ENCODE measurements around the gene ANO1. TPM values are rescaled to one million over a fixed set of nuclear protein-coding genes. Genes with fewer than 3 reads are reported as not detected.

ANO1 gene
- total RNA-seq, 2 experiments from 2014 or later, result not detected

GRCh38 chr11:70063121-70063520 is 15.0 kb upstream of the ANO1 start:
- Mint-ChIP-seq H3K4me1 (ENCODE audit: low read depth) (no peaks in the 10 kb centered on the region), H3K27me3 (peaks cover 12% of the 10 kb centered on the region), H3K9me3 (no peaks in the 10 kb centered on the region), H3K27ac (no peak overlapping the region), H3K4me3 (no peak overlapping the region), H3K36me3 (ENCODE audit: low read depth) (no peaks in the 10 kb centered on the region)
- Histone ChIP-seq H3K4me1 (ENCODE audit: insufficient read depth, low read length) (no peaks in the 10 kb centered on the region), H3K36me3 (ENCODE audit: insufficient read depth, low read length) (no peaks in the 10 kb centered on the region), H3K9me3 (ENCODE audit: control insufficient read depth in 1 of 2, insufficient read depth in 1 of 2, low read length in 2 of 2) (peaks cover 0 to 12% of the 10 kb centered on the region in 2 experiments), H3K4me3 (ENCODE audit: low read length) (no peak overlapping the region), H3K27ac (ENCODE audit: low read depth in 1 of 2, low read length in 2 of 2) (no peak overlapping the region), H3K27me3 (ENCODE audit: control insufficient read depth in 1 of 2, insufficient read depth in 2 of 2, low read length in 2 of 2) (peaks cover 5 to 11% of the 10 kb centered on the region in 2 experiments)
- CTCF ChIA-PET, result no interaction called here
- DNase-seq (no peak), ATAC-seq (ENCODE audit: poor library complexity) (no peak)
- POLR2A ChIA-PET, result no interaction called here
- intact Hi-C loops (cut with DNase I, micrococcal nuclease), result no loop called here
- TF ChIP-seq CTCF (IDR thresholded peaks at IDR 0.05), result no peak

GRCh38 chr11:70063555-70063954 is 14.6 kb upstream of the ANO1 start:
- no peaks in the 10 kb centered on the region for H3K36me3 ChIP-seq (ENCODE audit: insufficient read depth, low read length)
- H3K36me3 Mint-ChIP-seq (ENCODE audit: low read depth), result no peaks in the 10 kb centered on the region
- H3K4me3 Mint-ChIP-seq, result no peak overlapping the region
- peaks cover 16% of the 10 kb centered on the region for H3K27me3 Mint-ChIP-seq
- POLR2A ChIA-PET, result no interaction called here
- peaks cover 6 to 14% of the 10 kb centered on the region in 2 experiments for H3K27me3 ChIP-seq (ENCODE audit: control insufficient read depth in 1 of 2, insufficient read depth in 2 of 2, low read length in 2 of 2)
- no peaks in the 10 kb centered on the region for H3K9me3 Mint-ChIP-seq
- no peak for DNase-seq
- TF ChIP-seq CTCF (IDR thresholded peaks at IDR 0.05), result no peak
- no peak overlapping the region for H3K27ac Mint-ChIP-seq
- no peak for ATAC-seq (ENCODE audit: poor library complexity)
- H3K4me1 Mint-ChIP-seq (ENCODE audit: low read depth), result no peaks in the 10 kb centered on the region
- H3K4me3 ChIP-seq (ENCODE audit: low read length), result no peak overlapping the region
- CTCF ChIA-PET, result no interaction called here
- peaks cover 0 to 12% of the 10 kb centered on the region in 2 experiments for H3K9me3 ChIP-seq (ENCODE audit: control insufficient read depth in 1 of 2, insufficient read depth in 1 of 2, low read length in 2 of 2)
- H3K4me1 ChIP-seq (ENCODE audit: insufficient read depth, low read length), result no peaks in the 10 kb centered on the region
- intact Hi-C loops (cut with DNase I, micrococcal nuclease), result no loop called here
- H3K27ac ChIP-seq (ENCODE audit: low read depth in 1 of 2, low read length in 2 of 2), result no peak overlapping the region

- DNase-seq (peak in 1 of 14 experiments; percentile 11), ATAC-seq (ENCODE audit: poor library complexity) (no peak)
- Histone ChIP-seq H3K4me3 (ENCODE audit: low read length) (no peak overlapping the region), H3K4me1 (ENCODE audit: insufficient read depth, low read length) (no peaks in the 10 kb centered on the region), H3K9me3 (ENCODE audit: control insufficient read depth in 1 of 2, insufficient read depth in 1 of 2, low read length in 2 of 2) (peaks cover 0 to 12% of the 10 kb centered on the region in 2 experiments), H3K27me3 (ENCODE audit: control insufficient read depth in 1 of 2, insufficient read depth in 2 of 2, low read length in 2 of 2) (peaks cover 12 to 14% of the 10 kb centered on the region in 2 experiments), H3K36me3 (ENCODE audit: insufficient read depth, low read length) (no peaks in the 10 kb centered on the region), H3K27ac (ENCODE audit: low read depth in 1 of 2, low read length in 2 of 2) (no peak overlapping the region)
- Mint-ChIP-seq H3K4me1 (ENCODE audit: low read depth) (no peaks in the 10 kb centered on the region), H3K9me3 (no peaks in the 10 kb centered on the region), H3K27ac (no peak overlapping the region), H3K4me3 (no peak overlapping the region), H3K27me3 (peaks cover 19% of the 10 kb centered on the region), H3K36me3 (ENCODE audit: low read depth) (no peaks in the 10 kb centered on the region)
- CTCF ChIA-PET, result no interaction called here
- TF ChIP-seq CTCF (IDR thresholded peaks at IDR 0.05), result no peak
- intact Hi-C loops (cut with DNase I, micrococcal nuclease), result no loop called here
- POLR2A ChIA-PET, result no interaction called here
Measured at GRCh38 chr11:70064008-70064725, 13.9 kb upstream of the ANO1 start.

Measured in CD4-positive, alpha-beta T cell (primary cell).